Omental fat pad (tissue), 4 donors: ENCODE data around the gene CRIP3. TPM values are rescaled to one million over a fixed set of nuclear protein-coding genes. Genes with fewer than 3 reads are reported as not detected.

ENCODE experiments used
- ATAC-seq: fragments of 150-250 bp; one replicate; pipeline ENCODE4 v1.9.1; 2016; ENCODE audit warnings: mild to moderate bottlenecking, moderate library complexity; ENCODE audit not compliant: low FRiP score
- DNase-seq: peaks from one replicate; pipeline ENCODE4 v3.0.0-alpha.2; 2019; ENCODE audit warnings: low spot score
- CTCF ChIP-seq, 3 donors: fragments of 450-650 bp; IDR thresholded peaks; one replicate each; pipeline ENCODE4 v1.5.1; 2016 to 2017; ENCODE audit warnings: antibody characterized with exemption in 3 of 3, mild to moderate bottlenecking in 3 of 3, moderate library complexity in 2 of 3
- total RNA-seq, 4 donors: library from RNA; depleted of rRNA; stranded (reverse); fragments of >200 nt; gene quantifications; one replicate each; pipeline ENCODE4 v1.1.0, GENCODE V29; 2016

Gene CRIP3
- total RNA-seq, 4 donors from 2014 or later: 0.84 to 7.9 (median 0.94) TPM; not detected in 1

- DNase-seq (no peak), ATAC-seq (no peak)
- no peak for TF ChIP-seq CTCF (IDR thresholded peaks at IDR 0.05)
These were observed 13.2 kb downstream of the CRIP3 start for GRCh38 chr6:43295456-43295855.

DNA sequence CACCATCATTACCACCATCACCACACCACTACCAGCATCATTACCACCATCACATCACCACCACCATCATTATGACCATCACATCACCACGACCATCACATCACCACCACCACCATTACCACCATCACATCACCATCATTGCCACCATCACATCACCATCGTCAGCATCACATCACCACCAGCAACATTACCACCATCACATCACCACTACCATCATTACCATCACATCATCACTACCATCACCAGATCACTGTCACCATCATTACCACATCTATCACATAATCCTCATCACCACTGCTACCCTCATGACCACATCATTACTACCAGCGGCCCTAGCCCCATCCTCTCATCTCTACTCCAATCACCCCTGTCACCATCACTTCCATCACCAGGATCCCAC lies 14.1 kb downstream of the CRIP3 start:
- ATAC-seq (no peak), DNase-seq (no peak)
- no peak for TF ChIP-seq CTCF (IDR thresholded peaks at IDR 0.05)

GRCh38 chr6:43293698-43294097 lies 14.9 kb downstream of the CRIP3 start:
- ATAC-seq: no peak
- TF ChIP-seq CTCF (IDR thresholded peaks at IDR 0.05): no peak
- no peak for DNase-seq

GRCh38 chr6:43292763-43293318 lies 15.8 kb downstream of the CRIP3 start:
- ATAC-seq (no peak), DNase-seq (no peak)
- TF ChIP-seq CTCF (IDR thresholded peaks at IDR 0.05): no peak

- ATAC-seq: no peak
- no peak for TF ChIP-seq CTCF (IDR thresholded peaks at IDR 0.05)
- DNase-seq: no peak
These were observed 16.3 kb downstream of the CRIP3 start for GRCh38 chr6:43292341-43292740.

- TF ChIP-seq CTCF (IDR thresholded peaks at IDR 0.05): no peak
- no peak for DNase-seq
- ATAC-seq: no peak
These were observed 16.9 kb downstream of the CRIP3 start for GRCh38 chr6:43291708-43292107.

GRCh38 chr6:43290905-43291355 lies 17.7 kb downstream of the CRIP3 start:
- no peak for TF ChIP-seq CTCF (IDR thresholded peaks at IDR 0.05)
- no peak for ATAC-seq
- no peak for DNase-seq
